ENCODE results near the gene UCKL1. TPM values are rescaled to one million over a fixed set of nuclear protein-coding genes. Genes with fewer than 3 reads are reported as not detected.
A peak's percentile ranks its signal among the peaks of the same experiment; 100 is the strongest.

UCKL1 gene
- polyA plus RNA-seq, 3 donors: 10.9 to 65.8 (median 14.5) TPM

DNA sequence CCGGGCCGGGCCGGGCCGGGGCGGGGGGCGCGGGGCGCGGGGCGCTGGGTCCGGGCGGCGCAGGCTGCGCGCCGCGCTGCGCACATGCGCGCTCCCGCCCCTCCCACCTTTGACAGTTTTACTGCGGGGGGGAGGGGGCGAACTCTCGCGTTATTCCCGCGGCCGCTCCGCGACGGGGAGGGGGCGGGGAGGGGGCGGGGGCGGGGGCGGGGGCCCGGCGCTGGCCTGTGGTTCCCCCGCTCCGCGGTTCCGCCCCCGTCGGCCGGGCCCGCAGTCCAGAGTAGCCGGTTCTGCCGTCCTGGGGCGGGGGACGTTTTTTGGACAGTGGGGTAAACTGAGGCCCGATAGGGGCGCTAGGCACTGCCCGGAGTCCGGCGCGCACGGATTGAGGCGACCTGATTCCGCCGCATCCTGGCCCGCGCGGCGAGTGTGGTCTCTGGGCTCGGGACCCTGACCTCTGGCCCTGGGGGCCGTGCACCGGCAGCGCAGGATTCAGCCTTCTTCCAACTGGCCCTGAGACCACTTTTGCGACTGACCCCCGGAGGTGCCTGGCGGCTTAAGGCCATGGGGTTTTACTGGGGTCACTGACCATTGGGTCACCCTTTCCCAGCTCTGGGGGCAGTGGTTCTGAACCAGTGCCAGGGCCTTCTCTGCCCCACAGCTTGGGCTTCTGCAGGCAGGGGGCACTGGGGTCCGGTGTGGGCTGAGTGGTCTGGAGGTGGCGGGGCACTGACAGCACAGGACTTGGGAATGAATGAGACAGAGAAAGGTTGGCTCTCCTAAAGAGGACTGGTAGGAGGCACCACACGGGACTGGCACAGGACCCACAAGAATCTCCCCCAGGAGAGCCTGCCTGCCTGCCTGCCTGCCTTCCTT is 13.9 kb upstream of the UCKL1 start, which contains the start of gene ZNF512B:
Gene ZNF512B (minus strand): TSS at position 93 of the 876 bp plus-strand sequence. CDS start 1,980 bp downstream, outside the sequence.
- intact Hi-C loops (cut with micrococcal nuclease): loop anchor here (2.0 to 5.0 kb wide), 5 partner anchors 63 to 533 kb away; partner anchors contain the start of gene PTK6 (in 1 of the 2)
- Histone ChIP-seq H3K9ac (ENCODE audit: insufficient read depth, low read length, poor library complexity, severe bottlenecking) (peak within 1 kb of the TSS; percentile 64), H2AFZ (ENCODE audit: insufficient read depth, low read depth, low read length, poor library complexity, severe bottlenecking) (peak within 1 kb of the TSS; percentile 79), H3K4me3 (replicated peaks in 1 of 3; ENCODE audit: low read depth in 2 of 3, low read length in 3 of 3) (peak within 1 kb of the TSS; percentile 18 to 67 (median 28)), H3K27ac (ENCODE audit: low read depth in 1 of 2, low read length in 2 of 2) (no peak within 1 kb of the TSS), H3K27me3 (ENCODE audit: control insufficient read depth in 2 of 2, insufficient read depth in 2 of 2, low read length in 2 of 2) (peaks cover 0 to 18% of the 10 kb centered on the region in 2 donors), H3K36me3 (replicated peaks in 1 of 2; ENCODE audit: control insufficient read depth in 1 of 2, insufficient read depth in 2 of 2, low read length in 2 of 2) (peaks cover 0 to 6% of the 10 kb centered on the region in 2 donors), H3K79me2 (ENCODE audit: insufficient read depth, low read length) (no peaks in the 10 kb centered on the region), H3K9me3 (replicated peaks in 1 of 2; ENCODE audit: control insufficient read depth in 1 of 2, insufficient read depth in 1 of 2, low read length in 2 of 2) (peaks cover 0 to 13% of the 10 kb centered on the region in 2 donors), H3K4me2 (replicated peaks; ENCODE audit: extremely low read depth, low read length, poor library complexity, severe bottlenecking) (peak within 1 kb of the TSS; percentile 73), H3K4me1 (ENCODE audit: control insufficient read depth in 1 of 2, insufficient read depth in 2 of 2, low read length in 2 of 2) (peaks cover 14 to 26% of the 10 kb centered on the region in 2 donors), H4K20me1 (ENCODE audit: insufficient read depth, low read length) (no peaks in the 10 kb centered on the region)
- peak within 1 kb of the TSS; percentile 80 to 90 for H3K4me3 Mint-ChIP-seq
- H3K9me3 Mint-ChIP-seq: peaks cover 0 to 32% (median 11%) of the 10 kb centered on the region in 7 donors
- H3K27me3 Mint-ChIP-seq (ENCODE audit: low read depth in 3 of 3): peaks cover 18 to 30% (median 19%) of the 10 kb centered on the region in 3 donors
- TF ChIP-seq, protein P1, sequence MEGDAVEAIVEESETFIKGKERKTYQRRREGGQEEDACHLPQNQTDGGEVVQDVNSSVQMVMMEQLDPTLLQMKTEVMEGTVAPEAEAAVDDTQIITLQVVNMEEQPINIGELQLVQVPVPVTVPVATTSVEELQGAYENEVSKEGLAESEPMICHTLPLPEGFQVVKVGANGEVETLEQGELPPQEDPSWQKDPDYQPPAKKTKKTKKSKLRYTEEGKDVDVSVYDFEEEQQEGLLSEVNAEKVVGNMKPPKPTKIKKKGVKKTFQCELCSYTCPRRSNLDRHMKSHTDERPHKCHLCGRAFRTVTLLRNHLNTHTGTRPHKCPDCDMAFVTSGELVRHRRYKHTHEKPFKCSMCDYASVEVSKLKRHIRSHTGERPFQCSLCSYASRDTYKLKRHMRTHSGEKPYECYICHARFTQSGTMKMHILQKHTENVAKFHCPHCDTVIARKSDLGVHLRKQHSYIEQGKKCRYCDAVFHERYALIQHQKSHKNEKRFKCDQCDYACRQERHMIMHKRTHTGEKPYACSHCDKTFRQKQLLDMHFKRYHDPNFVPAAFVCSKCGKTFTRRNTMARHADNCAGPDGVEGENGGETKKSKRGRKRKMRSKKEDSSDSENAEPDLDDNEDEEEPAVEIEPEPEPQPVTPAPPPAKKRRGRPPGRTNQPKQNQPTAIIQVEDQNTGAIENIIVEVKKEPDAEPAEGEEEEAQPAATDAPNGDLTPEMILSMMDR (IDR thresholded peaks at IDR 0.05): no peak
- H3K4me1 Mint-ChIP-seq: peaks cover 20% of the 10 kb centered on the region
- WGBS (ENCODE audit: insufficient coverage): 8% methylated on average over 32 of the region's 73 CpGs
- DNase-seq: peak in 1 of 3 donors; percentile 46
- peak within 1 kb of the TSS in 3 of 7 donors; percentile 30 to 68 (median 57) for H3K27ac Mint-ChIP-seq
- H3K36me3 Mint-ChIP-seq: peaks cover 6 to 13% of the 10 kb centered on the region in 2 donors

GRCh38 chr20:63968928-63969760 is 12.9 kb upstream of the UCKL1 start:
- peak in 1 of 3 donors; percentile 34 for DNase-seq
- Histone ChIP-seq H3K27me3 (ENCODE audit: control insufficient read depth in 2 of 2, insufficient read depth in 2 of 2, low read length in 2 of 2) (peaks cover 0 to 18% of the 10 kb centered on the region in 2 donors), H2AFZ (ENCODE audit: insufficient read depth, low read depth, low read length, poor library complexity, severe bottlenecking) (peak overlapping the region; percentile 79), H3K27ac (ENCODE audit: low read depth in 1 of 2, low read length in 2 of 2) (no peak overlapping the region), H3K9ac (ENCODE audit: insufficient read depth, low read length, poor library complexity, severe bottlenecking) (peak overlapping the region; percentile 64), H3K4me1 (ENCODE audit: control insufficient read depth in 1 of 2, insufficient read depth in 2 of 2, low read length in 2 of 2) (peaks cover 14 to 23% of the 10 kb centered on the region in 2 donors), H3K9me3 (replicated peaks in 1 of 2; ENCODE audit: control insufficient read depth in 1 of 2, insufficient read depth in 1 of 2, low read length in 2 of 2) (peaks cover 0 to 20% of the 10 kb centered on the region in 2 donors), H3K79me2 (ENCODE audit: insufficient read depth, low read length) (no peaks in the 10 kb centered on the region), H3K4me3 (replicated peaks in 1 of 3; ENCODE audit: low read depth in 2 of 3, low read length in 3 of 3) (peak overlapping the region; percentile 14 to 67 (median 18)), H4K20me1 (ENCODE audit: insufficient read depth, low read length) (no peaks in the 10 kb centered on the region), H3K4me2 (replicated peaks; ENCODE audit: extremely low read depth, low read length, poor library complexity, severe bottlenecking) (peak overlapping the region; percentile 73), H3K36me3 (replicated peaks in 1 of 2; ENCODE audit: control insufficient read depth in 1 of 2, insufficient read depth in 2 of 2, low read length in 2 of 2) (peaks cover 0 to 6% of the 10 kb centered on the region in 2 donors)
- intact Hi-C loops (cut with micrococcal nuclease): no loop called here
- peak overlapping the region; percentile 80 to 90 for H3K4me3 Mint-ChIP-seq
- WGBS (ENCODE audit: insufficient coverage): under 1% methylated on average over 54 of the region's 70 CpGs
- H3K36me3 Mint-ChIP-seq: peaks cover 6 to 15% of the 10 kb centered on the region in 2 donors
- H3K9me3 Mint-ChIP-seq: peaks cover 0 to 37% (median 13%) of the 10 kb centered on the region in 7 donors
- TF ChIP-seq, protein P1 (IDR thresholded peaks at IDR 0.05): no peak
- peaks cover 19% of the 10 kb centered on the region for H3K4me1 Mint-ChIP-seq
- peaks cover 18 to 30% (median 19%) of the 10 kb centered on the region in 3 donors for H3K27me3 Mint-ChIP-seq (ENCODE audit: low read depth in 3 of 3)
- peak overlapping the region in 2 of 7 donors; percentile 30 to 68 for H3K27ac Mint-ChIP-seq
